OCI-LY3 (cell line): ENCODE results near the gene FBXO38.

Experiments used
- CTCF ChIP-seq: fragments of 200-600, 300-600 bp; sonication (generic); IDR thresholded peaks from 2 replicates; pipeline ENCODE4 v1.5.1; 2014; ENCODE audit warnings: antibody characterized with exemption, low read length, low read depth
- EZH2phosphoT487 ChIP-seq: fragments of 200-600 bp; shearing (Covaris generic); IDR thresholded peaks from 2 replicates; pipeline ENCODE4 v1.6.1; 2018; ENCODE audit warnings: antibody characterized with exemption, mixed run types, low read depth

- TF ChIP-seq EZH2phosphoT487, result no peak
- TF ChIP-seq CTCF, result no peak
Measured at GRCh38 chr5:148492351-148492750, 108.6 kb downstream of the FBXO38 start.
